PC-3 (cell line): ENCODE data around the gene WWC2. TPM values are rescaled to one million over a fixed set of nuclear protein-coding genes. Genes with fewer than 3 reads are reported as not detected.

Source experiments
- ATAC-seq: fragments of 200-7000 bp; cut with Tn5 transposase; 2 replicates; pipeline ENCODE4 v1.9.1; 2020; ENCODE audit warnings: mild to moderate bottlenecking, moderate library complexity
- BruUV-seq: library from RNA; stranded (reverse); fragments of 400-500 nt; replicated peaks from 2 replicates; lab custom pipeline; 2021; lab: Mats Ljungman, UMichigan
- CTCF ChIA-PET: fragments of 300-600 bp; sonication (Branson Sonifier 250); formaldehyde crosslinking; loops from one replicate; lab custom pipeline; 2022; ENCODE audit warnings: antibody characterized with exemption; lab: Charles Lee
- POLR2A ChIA-PET: fragments of 300-600 bp; sonication (Branson Sonifier 250); formaldehyde crosslinking; loops from one replicate; lab custom pipeline; 2022; ENCODE audit warnings: antibody characterized with exemption; ENCODE audit not compliant: unreplicated experiment; lab: Charles Lee
- DNase-seq: peaks from one replicate; pipeline ENCODE4 v3.0.0-alpha.2; 2015
- H2AFZ ChIP-seq: fragments of 300-600 bp; sonication (generic); 2 replicates; pipeline ENCODE4 v1.6.0; 2016; ENCODE audit warnings: antibody characterized with exemption, low read length
- H3F3A ChIP-seq: fragments of 300-600 bp; sonication (generic); one replicate; pipeline ENCODE4 v1.6.0; 2017; ENCODE audit warnings: antibody characterized with exemption, low read length, control low read depth, mild to moderate bottlenecking; ENCODE audit not compliant: unreplicated experiment
- H3K27ac ChIP-seq: fragments of 300-600 bp; sonication (generic); 2 replicates; pipeline ENCODE4 v1.5.1; 2016; ENCODE audit warnings: mild to moderate bottlenecking, low read length
- H3K27me3 ChIP-seq: fragments of 300-600 bp; sonication (generic); 2 replicates; pipeline ENCODE4 v1.6.1; 2016; ENCODE audit warnings: low read length, mixed read lengths
- H3K36me3 ChIP-seq: fragments of 300-600 bp; sonication (generic); 2 replicates; pipeline ENCODE4 v1.6.1; 2016; ENCODE audit warnings: low read depth, mixed run types, low read length, mixed read lengths
- H3K4me1 ChIP-seq: fragments of 300-600 bp; sonication (generic); 2 replicates; pipeline ENCODE4 v1.5.1; 2016; ENCODE audit warnings: low read length; ENCODE audit not compliant: insufficient read depth
- H3K4me2 ChIP-seq: fragments of 300-600 bp; sonication (generic); 2 replicates; pipeline ENCODE4 v1.6.0; 2016; ENCODE audit warnings: low read length
- H3K4me3 ChIP-seq: fragments of 300-600 bp; sonication (generic); 2 replicates; pipeline ENCODE4 v1.5.1; 2016; ENCODE audit warnings: mild to moderate bottlenecking, low read length, mixed read lengths
- H3K79me2 ChIP-seq: fragments of 300-600 bp; sonication (generic); 2 replicates; pipeline ENCODE4 v1.6.1; 2017; ENCODE audit warnings: low read length, mixed read lengths
- H3K9ac ChIP-seq: fragments of 300-600 bp; sonication (generic); 2 replicates; pipeline ENCODE4 v1.6.0; 2016; ENCODE audit warnings: mild to moderate bottlenecking, low read length
- H3K9me2 ChIP-seq: fragments of 300-600 bp; sonication (generic); replicated peaks from 2 replicates; pipeline ENCODE4 v1.6.1; 2016; ENCODE audit warnings: mixed run types, low read length, mixed read lengths
- H3K9me3 ChIP-seq: fragments of 300-600 bp; sonication (generic); 2 replicates; pipeline ENCODE4 v1.6.1; 2016; ENCODE audit warnings: low read length, mixed read lengths
- H4K20me1 ChIP-seq: fragments of 300-600 bp; sonication (generic); 2 replicates; pipeline ENCODE4 v1.6.1; 2016; ENCODE audit warnings: low read length, mixed read lengths
- EZH2 ChIP-seq: fragments of 300-600 bp; sonication (generic); IDR thresholded peaks from one replicate; pipeline ENCODE4 v1.6.1; 2017; ENCODE audit warnings: antibody characterized with exemption, mild to moderate bottlenecking, low read length; ENCODE audit not compliant: unreplicated experiment
- EZH2phosphoT487 ChIP-seq: fragments of 300-600 bp; sonication (generic); IDR thresholded peaks from 2 replicates; pipeline ENCODE4 v1.6.1; 2018; ENCODE audit warnings: mild to moderate bottlenecking, antibody characterized with exemption, low read length, borderline replicate concordance
- intact Hi-C: fragments of 100-400 bp; cut with micrococcal nuclease; formaldehyde crosslinking; loops from 2 replicates; pipeline ENCODE4 v1.9.0; 2023
- total RNA-seq: library from RNA; depleted of rRNA; stranded (reverse); fragments of >200 nt; gene quantifications from 2 replicates; pipeline ENCODE4 v1.2.3, GENCODE V29; 2014
- TF ChIP-seq, protein P1 (sequence below): fragments of 300-600 bp; sonication (generic); conservative IDR thresholded peaks from 2 replicates; pipeline ENCODE4 v1.5.1; 2017; ENCODE audit warnings: antibody characterized with exemption, low read depth, mild to moderate bottlenecking, low read length

WWC2 gene
- total RNA-seq, 1 experiment from 2014 or later = 15.8 TPM

GRCh38 chr4:183071222-183071621 lies 27.8 kb upstream of the WWC2 start:
- H3K9me2 ChIP-seq = no peaks in the 10 kb centered on the region
- H3K36me3 ChIP-seq = no peaks in the 10 kb centered on the region
- H3K9me3 ChIP-seq = no peaks in the 10 kb centered on the region
- ChIA-PET POLR2A (no interaction called here), CTCF (no interaction called here)
- H2AFZ ChIP-seq = no peak overlapping the region
- no peak overlapping the region for H3K4me2 ChIP-seq
- H3K79me2 ChIP-seq = no peaks in the 10 kb centered on the region
- H3K9ac ChIP-seq = no peak overlapping the region
- no TSS peak for BruUV-seq
- no peaks in the 10 kb centered on the region for H4K20me1 ChIP-seq
- intact Hi-C loops = loop anchor here (5.0 kb wide), 1 partner anchor 336 kb away; no protein-coding TSS in a partner anchor
- H3K27ac ChIP-seq = no peak overlapping the region
- H3K27me3 ChIP-seq = no peaks in the 10 kb centered on the region
- no peak for ATAC-seq
- no peak for DNase-seq
- H3K4me1 ChIP-seq = no peaks in the 10 kb centered on the region
- no peaks in the 10 kb centered on the region for H3F3A ChIP-seq
- H3K4me3 ChIP-seq = no peak overlapping the region
- TF ChIP-seq, protein P1, sequence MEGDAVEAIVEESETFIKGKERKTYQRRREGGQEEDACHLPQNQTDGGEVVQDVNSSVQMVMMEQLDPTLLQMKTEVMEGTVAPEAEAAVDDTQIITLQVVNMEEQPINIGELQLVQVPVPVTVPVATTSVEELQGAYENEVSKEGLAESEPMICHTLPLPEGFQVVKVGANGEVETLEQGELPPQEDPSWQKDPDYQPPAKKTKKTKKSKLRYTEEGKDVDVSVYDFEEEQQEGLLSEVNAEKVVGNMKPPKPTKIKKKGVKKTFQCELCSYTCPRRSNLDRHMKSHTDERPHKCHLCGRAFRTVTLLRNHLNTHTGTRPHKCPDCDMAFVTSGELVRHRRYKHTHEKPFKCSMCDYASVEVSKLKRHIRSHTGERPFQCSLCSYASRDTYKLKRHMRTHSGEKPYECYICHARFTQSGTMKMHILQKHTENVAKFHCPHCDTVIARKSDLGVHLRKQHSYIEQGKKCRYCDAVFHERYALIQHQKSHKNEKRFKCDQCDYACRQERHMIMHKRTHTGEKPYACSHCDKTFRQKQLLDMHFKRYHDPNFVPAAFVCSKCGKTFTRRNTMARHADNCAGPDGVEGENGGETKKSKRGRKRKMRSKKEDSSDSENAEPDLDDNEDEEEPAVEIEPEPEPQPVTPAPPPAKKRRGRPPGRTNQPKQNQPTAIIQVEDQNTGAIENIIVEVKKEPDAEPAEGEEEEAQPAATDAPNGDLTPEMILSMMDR = no peak
- TF ChIP-seq EZH2 (no peak), EZH2phosphoT487 (no peak)

DNA sequence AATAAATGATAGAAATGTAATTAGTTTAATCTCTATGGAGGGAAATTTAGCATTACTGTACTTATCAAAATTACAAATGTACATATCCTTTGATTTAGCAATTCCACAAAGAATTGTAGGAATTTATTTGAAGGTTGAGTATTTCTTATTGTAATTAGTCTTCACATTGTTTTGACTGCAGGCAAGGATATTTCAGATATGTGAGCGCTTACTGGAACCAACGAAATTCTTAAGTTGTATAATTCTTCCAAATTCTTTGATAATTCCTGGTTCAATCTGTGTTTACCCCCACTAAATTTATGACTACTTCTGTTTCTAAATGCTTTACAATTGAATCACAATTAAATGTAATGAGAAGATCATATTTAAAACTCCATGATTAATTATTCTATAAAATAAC lies 26.9 kb upstream of the WWC2 start:
- H3K27ac ChIP-seq = no peak overlapping the region
- ChIA-PET CTCF (no interaction called here), POLR2A (no interaction called here)
- H3K4me2 ChIP-seq = no peak overlapping the region
- DNase-seq (no peak), ATAC-seq (no peak)
- H3K9ac ChIP-seq = no peak overlapping the region
- no peaks in the 10 kb centered on the region for H3K4me1 ChIP-seq
- intact Hi-C loops = loop anchor here (5.0 kb wide), 1 partner anchor 335 kb away; no protein-coding TSS in a partner anchor
- no peaks in the 10 kb centered on the region for H3K36me3 ChIP-seq
- H3K9me3 ChIP-seq = no peaks in the 10 kb centered on the region
- TF ChIP-seq EZH2 (no peak), EZH2phosphoT487 (no peak)
- TF ChIP-seq, protein P1 = no peak
- H3F3A ChIP-seq = no peaks in the 10 kb centered on the region
- H4K20me1 ChIP-seq = no peaks in the 10 kb centered on the region
- no peak overlapping the region for H2AFZ ChIP-seq
- no TSS peak for BruUV-seq
- no peaks in the 10 kb centered on the region for H3K27me3 ChIP-seq
- H3K79me2 ChIP-seq = no peaks in the 10 kb centered on the region
- no peak overlapping the region for H3K4me3 ChIP-seq
- no peaks in the 10 kb centered on the region for H3K9me2 ChIP-seq

- CTCF ChIA-PET = interaction anchor here (0.6 to 1.9 kb wide), 3 partner anchors 135 to 176 kb away, joined by 3 to 12 read pairs (median 3); no protein-coding TSS in a partner anchor
Measured at GRCh38 chr4:183073838-183074145, 25.3 kb upstream of the WWC2 start.

More at GRCh38 chr4:183073838-183074145, 25.3 kb upstream of the WWC2 start:
- no peak overlapping the region for H3K27ac ChIP-seq
- TF ChIP-seq, protein P1 = no peak
- no peak for TF ChIP-seq EZH2phosphoT487
- TF ChIP-seq EZH2 = no peak
- H4K20me1 ChIP-seq = no peaks in the 10 kb centered on the region
- H3K4me1 ChIP-seq = no peaks in the 10 kb centered on the region
- H3K79me2 ChIP-seq = no peaks in the 10 kb centered on the region
- POLR2A ChIA-PET = no interaction called here
- no peaks in the 10 kb centered on the region for H3K9me3 ChIP-seq
- ATAC-seq (no peak), DNase-seq (no peak)
- H3K4me3 ChIP-seq = no peak overlapping the region
- H3K9ac ChIP-seq = no peak overlapping the region
- no peak overlapping the region for H3K4me2 ChIP-seq
- no peaks in the 10 kb centered on the region for H3K27me3 ChIP-seq
- no peaks in the 10 kb centered on the region for H3K36me3 ChIP-seq
- intact Hi-C loops = loop anchor here (1.0 to 5.0 kb wide), 4 partner anchors 135 to 334 kb away; no protein-coding TSS in a partner anchor
- BruUV-seq = no TSS peak
- no peaks in the 10 kb centered on the region for H3F3A ChIP-seq
- no peak overlapping the region; the same call in 1 of the 2 replicates for H2AFZ ChIP-seq
- H3K9me2 ChIP-seq = no peaks in the 10 kb centered on the region
